ENCODE results near the gene COL26A1.
"Not testable (repeated sequence)": the region's sequence is repeated elsewhere in the genome, so short reads cannot be mapped to it uniquely, and the experiment has no call there.

Gene COL26A1

DNA sequence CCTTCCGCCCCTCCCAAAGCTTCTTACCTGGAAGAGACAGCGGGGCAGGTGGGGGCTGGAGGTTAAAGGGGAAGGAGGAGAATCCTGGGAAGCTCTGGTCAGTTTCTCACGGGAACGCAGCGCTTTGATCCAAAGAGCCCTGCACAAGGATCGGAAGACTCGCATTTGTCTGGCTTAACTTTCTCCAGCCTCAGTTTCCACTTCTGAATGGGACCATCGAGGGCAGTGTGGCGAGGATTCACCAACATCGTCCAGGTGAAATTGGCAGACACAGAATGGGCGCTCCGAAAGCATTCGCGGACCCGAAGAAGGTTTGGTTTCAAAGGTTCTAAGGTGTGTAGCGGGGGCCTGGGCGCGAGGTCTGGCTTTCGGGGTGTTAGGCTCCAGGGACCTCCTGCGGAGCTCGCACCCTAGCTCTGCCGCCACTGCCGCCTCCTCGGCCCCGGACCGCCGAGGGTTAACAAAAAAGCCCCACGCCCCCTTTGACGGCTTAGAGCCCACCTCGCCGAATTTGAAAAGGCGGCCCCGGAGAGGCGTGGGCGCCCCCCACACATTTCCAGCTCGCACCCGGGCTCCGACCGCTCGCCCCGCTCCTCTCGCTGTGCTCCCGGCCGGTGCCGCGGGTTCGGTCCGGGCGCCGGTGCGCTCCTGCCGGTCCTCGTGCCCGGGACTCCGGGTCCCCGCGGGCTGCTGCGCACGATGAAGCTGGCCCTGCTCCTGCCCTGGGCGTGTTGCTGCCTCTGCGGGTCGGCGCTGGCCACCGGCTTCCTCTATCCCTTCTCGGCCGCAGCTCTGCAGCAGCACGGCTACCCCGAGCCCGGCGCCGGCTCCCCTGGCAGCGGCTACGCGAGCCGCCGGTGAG is at the start of gene COL26A1:
TSS of gene COL26A1 (plus strand) at position 542 of the 862 bp plus-strand sequence. CDS start at position 700, 158 bp downstream.
- peak in 14 of 51 donors; percentile 3 to 26 (median 12) for DNase-seq

DNA sequence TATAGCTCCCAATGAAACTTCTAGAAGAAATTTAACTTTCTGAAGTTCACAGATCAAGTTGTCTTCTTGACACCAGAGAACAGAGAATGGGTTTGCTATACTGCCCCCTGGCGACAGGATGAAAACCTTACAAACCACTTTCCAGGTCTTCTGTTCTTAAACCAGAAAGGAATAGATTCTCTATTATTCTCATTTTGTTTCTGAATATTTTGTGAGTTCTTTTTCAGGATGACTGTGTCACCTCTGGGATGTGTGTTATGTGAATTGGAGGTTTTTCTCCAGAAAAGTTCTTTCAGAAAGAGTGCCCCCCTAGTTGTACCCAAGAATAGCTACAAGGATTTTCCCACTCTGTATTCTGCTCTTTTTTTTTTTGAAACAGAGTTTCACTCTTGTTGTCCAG is 47.3 kb upstream of the COL26A1 start:
- DNase-seq, result peak in 12 of 51 donors; percentile 1 to 33 (median 8)

DNA sequence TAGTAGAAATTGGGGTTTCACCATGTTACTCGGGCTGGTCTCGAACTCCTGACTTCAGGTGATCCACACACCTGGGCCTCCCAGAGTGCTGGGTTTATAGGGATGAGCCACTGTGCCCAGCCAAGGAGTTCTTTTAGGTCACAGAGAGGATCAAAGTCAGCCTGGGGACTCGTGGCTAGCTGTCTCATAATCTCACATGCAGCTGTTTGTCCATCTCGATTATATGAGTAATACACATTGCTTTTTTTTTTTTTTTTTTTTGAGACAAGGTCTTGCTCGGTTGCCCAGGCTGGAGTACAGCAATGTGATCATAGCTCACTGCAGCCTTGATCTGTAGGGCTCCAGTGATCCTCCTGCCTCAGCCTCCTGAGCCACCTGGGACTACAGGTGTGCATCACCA is 43.3 kb upstream of the COL26A1 start:
- DNase-seq, result no peak

DNA sequence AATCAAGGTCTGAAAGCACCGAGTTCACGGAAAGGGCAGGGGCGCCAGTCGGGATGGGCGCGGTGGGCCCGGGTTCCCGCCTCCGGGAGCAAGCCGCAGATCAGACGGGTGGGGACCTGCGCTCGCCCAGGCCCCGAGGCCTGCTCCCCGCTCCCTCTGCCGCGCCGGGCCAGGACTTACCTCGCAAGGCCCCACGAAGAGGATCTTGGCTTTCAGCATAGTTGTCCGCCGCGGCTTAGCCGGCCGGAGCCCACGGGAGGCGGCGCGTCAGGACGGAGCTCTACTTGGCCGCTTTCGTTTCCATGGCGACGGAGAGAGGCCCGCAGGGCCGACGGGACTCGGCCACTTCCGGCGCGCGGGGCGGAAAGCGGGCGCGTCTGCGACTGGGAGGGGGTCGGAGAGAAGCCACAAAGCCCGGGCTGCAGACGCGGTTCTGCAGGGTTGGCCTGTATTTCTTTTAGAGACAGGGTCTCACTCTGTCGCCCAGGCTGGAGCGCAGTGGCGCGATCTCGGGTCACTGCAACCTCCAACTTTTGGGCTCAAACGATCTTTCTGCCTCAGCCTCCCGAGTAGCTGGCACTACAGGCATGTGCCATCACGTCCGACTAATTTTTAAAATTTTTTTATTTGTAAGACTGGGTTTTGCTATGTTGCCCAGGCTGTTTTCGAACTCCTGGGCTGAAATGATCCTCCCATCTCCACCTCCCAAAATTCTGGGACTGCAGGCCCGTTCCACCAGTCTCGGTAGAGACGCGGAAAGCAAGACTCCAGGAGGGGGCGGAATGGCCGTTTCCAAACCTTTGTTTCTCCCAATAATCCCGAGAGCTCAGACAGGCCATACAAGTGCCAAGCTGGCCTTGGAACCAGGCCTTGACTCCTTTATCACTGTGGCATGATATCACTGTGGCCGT is 40.9 kb upstream of the COL26A1 start, which contains the start of gene IFT22:
TSS of gene IFT22 (minus strand) at position 322 of the 911 bp plus-strand sequence. CDS start at position 219, 103 bp downstream.
- DNase-seq, result peak; percentile 47 to 91 (median 78)

DNA sequence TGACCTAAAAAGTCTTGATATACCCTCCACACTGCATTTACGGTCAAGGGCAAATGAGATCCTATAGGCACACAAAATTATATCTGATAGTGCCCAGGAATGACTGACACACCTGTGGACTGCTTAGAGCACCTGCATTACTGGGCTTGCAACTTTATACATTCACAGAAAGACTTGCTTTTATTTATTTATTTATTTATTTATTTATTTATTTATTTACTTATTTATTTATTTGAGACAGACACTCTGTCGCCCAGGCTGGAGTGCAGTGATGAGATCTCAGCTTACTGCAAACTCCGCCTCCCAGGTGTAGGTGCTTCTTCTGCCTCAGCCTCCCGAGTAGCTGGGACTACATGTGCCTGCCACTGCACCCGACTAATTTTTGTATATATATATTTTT is 34.5 kb upstream of the COL26A1 start:
- no peak for DNase-seq

DNA sequence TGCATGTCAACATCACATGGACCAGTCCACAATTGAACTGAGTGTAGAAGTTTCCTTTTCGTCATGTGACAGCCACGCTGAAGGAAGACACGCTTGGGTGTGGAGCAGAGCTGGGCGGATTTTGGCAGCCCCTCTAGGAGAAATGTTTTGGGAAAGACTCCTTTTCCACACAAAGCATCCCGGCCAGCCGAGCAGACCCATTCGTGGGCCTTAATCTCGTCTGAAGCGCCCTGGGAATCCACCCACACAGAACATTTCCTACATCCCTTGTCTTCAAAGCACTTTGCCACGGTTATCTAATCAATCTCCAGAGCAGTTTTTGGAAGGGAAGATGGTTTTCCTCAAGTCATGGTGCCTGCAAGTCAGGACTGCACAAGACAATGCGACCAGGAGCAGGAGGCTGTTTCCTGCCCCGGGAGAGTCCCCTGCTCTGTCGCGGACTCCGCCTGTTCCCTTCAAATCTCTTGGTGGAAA is 32.6 kb upstream of the COL26A1 start:
- no peak for DNase-seq

DNA sequence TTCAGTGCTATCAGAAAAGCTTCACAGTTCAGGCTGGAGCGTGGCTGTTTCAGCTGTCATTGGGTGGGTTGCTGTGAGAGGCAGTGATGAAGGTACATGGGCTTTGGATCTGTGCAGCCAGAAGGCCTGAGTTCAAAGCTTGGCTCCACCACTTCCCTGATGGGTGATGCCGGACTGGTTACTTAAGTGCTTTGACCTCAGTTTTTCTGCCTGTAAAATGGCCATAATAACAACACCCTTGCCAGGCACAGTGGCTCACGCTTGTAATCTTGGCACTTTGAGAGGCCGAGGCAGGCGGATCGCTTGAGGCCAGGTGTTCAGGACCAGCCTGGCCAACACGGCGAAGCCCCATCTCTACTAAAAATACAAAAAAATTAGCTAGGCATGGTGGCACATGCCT is 30.6 kb upstream of the COL26A1 start:
- DNase-seq, result no peak

DNA sequence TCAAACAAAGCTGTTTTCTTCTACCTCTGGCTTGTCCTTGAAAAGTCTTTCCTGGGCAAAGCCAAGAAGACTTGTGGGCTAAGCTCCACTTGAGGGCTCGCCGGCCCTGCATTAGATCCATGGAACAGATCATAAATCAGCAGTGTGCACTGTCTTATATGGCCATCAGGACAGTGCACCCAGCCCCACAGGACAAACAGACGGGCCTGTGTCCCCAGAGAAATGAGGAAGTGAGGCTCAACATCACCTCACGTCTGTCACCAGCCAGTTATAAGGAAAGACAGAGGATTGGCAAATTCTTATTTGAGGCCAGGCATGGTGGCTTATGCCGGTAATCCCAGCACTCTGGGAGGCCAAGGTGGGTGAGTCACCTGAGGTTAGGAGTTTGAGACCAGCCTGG is 28.8 kb upstream of the COL26A1 start:
- DNase-seq, result no peak

DNA sequence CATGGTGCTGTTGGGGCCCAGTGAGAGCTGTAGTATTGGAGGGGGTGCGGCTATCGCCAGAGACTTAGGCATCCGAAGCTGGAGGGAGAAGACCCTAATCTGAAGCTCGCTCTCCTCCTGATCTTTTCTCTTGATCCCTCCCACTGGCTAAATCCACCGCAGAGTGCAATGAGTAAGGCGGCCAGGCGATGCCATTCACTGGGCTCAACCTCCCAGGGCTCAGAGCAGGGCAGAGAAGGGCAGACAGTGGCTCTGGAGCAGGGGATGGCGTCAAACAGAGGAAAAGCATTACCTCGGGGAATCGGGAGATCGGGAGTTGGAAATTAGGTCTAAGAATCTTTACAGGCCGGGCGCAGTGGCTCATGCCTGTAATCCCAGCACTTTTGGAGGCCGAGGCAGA is 22.3 kb upstream of the COL26A1 start:
- DNase-seq, result no peak

DNA sequence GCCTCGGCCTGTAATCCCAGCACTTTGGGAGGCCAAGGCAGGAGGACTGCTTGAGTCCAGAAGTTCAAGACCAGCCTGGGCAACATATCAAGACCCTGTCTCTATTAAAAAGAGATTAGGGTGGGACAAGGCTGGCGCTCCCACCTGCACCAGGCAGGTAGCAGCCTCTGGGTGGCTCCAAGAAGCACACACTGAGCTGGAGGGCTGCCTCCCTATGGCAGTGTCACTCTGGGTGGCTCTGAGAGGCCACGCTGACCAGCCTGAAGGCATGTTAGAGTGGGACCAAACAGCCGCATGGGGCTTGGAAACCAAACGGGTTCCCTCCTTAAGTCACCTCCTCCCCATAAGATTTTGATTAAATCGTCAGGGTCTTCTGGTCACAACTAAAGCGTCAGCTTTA is 19.8 kb upstream of the COL26A1 start:
- DNase-seq, result no peak

DNA sequence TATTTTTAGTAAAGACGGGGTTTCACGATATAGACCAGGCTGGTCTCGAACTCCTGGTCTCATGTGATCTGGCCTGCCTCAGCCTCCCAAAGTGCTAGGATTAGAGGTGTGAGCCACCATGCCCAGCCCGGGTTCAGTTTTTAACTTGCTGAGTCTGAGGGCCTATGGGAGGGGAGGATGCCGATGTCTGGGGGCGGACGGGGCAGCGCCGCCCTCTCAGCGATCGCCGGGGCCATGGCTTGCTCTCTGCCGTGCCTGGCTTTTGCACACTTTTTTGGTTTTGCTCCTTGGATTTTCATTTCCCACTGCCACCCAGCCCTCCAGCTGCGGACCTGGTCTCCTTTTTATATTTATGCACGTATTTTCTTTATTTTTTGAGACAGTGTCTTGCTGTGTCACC is 15.2 kb upstream of the COL26A1 start:
- DNase-seq, result no peak

DNA sequence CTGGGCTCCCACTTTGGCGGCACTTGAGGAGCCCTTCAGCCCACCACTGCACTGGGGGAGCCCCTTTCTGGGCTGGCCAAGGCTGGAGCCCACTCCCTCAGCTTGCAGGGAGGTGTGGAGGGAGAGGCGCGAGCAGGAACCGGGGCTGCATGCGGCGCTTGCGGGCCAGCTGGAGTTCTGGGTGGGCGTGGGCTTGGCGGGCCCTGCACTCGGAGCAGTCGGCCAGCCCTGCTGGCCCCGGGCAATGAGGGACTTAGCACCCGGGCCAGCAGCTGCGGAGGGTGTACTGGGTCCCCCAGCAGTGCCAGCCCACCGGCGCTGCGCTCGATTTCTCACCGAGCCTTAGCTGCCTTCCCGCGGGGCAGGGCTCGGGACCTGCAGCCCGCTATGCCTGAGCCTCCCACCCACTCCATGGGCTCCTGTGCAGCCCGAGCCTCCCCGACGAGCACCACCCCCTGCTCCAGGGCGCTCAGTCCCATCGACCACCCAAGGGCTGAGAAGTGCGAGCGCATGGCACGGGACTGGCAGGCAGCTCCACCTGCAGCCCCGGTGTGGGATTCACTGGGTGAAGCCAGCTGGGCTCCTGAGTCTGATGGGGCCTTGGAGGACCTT is 14.1 kb upstream of the COL26A1 start:
- not testable (repeated sequence) for DNase-seq

DNA sequence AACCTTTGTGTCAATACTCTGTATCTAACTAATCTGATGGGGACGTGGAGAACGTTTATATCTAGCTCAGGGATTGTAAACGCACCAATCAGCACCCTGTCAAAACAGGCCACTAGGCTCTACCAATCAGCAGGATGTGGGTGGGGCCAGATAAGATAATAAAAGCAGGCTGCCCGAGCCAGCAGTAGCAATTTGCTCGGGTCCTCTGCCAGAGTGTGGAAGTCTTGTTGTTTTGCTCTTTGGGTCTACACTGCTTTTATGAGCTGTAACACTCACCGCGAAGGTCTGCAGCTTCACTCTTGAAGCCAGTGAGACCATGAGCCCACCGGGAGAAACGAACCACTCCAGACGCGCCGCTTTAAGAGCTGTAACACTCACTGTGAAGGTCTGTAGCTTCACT is 13.4 kb upstream of the COL26A1 start:
- DNase-seq, result not testable (repeated sequence)

DNA sequence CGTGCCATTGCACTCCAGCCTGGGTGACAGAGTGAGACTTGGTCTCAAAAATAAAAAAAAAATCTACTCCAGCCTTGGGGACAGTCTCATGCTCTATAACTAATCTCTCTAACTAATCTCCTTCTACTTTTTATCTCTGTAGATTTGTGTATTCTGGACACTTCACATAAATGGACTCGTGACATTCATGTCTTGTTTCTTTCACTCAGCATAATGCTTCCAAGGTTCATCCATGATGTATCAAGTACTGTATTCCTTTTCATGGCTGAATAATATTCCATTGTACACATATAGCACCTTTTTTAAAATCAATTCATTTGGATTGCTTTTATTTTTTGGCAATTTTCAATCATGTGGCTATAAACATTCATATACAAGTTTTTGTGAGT is 9.8 kb upstream of the COL26A1 start:
- no peak for DNase-seq

DNA sequence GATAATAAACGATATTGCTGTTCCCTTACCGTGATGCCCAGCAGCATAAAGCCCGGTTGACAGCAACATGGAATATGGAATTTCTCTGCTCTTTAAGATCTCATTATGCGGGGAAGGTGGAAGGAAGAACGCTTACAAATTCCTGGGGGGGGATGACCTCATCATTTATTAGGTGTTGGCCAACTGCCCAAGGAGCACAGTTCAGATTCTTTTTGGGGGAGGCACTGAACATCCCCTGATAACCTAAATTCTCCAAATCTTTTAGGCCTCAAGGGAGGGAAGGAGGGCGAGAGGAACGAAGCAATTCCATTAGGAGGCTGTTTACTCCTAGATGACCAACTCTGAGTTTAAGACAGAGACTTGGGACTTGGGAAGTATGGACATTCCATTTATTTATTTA is 5.2 kb upstream of the COL26A1 start:
- DNase-seq, result no peak

DNA sequence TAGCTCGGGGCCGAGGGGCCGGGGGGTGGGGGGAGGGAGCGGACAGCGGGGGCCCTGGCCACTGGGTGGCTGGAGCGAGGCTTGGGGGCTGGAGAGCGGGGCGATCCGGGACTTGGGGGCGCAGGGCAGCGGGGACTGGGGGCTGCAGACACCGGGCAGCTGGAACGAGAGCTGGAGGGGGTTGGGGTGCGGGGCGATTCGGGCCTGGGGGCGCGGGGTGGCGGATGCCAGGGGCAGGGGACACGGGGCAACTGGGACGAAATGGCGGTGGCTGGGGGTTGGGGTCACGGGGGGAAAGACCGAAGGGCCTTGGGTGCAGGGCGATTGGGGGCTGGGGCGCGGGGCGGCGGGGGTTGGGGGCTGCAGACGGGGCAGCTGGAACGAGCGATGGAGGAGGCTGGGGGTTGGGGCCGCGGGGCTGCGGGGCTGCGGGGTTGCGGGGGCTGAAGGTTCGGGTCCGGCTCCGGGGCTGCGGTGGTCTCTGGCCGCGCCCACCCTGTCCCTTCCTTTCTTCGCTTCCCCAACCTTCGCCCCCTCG is 590 bp downstream of the COL26A1 start:
- peak in 2 of 51 donors; percentile 7 to 8 for DNase-seq

DNA sequence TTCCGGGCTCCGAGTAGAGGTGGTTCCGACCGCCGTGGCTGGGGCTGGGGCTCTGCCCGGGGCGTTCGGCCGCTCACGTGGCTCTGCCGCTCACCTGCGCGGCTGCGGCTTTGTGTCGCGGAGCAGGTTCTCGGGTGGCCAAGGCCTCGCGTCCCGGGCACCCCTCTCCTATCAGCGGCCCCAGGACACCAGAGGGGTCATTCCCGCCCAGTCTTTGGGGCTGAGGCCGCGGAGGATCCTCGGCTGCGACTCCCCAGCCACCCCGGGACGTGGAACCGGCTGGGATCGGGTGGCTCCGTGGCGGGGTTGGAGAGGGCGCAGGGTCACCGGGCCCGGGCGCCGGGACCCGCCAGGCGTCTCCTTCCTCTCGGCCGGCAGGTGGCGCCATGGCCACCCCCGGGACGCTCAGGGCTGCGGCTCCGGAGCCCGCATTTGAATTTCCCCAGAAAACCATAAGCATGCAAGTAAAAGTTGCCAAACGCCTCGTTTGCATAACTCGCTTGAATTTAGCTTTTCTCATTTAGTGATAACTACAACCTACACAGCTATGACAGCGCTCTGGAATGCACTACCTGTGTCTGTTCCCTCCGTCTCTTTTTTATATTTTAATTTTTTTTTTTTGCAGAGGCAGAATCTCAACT is 1.2 kb downstream of the COL26A1 start:
- DNase-seq, result peak in 43 of 51 donors; percentile 5 to 71 (median 29)

DNA sequence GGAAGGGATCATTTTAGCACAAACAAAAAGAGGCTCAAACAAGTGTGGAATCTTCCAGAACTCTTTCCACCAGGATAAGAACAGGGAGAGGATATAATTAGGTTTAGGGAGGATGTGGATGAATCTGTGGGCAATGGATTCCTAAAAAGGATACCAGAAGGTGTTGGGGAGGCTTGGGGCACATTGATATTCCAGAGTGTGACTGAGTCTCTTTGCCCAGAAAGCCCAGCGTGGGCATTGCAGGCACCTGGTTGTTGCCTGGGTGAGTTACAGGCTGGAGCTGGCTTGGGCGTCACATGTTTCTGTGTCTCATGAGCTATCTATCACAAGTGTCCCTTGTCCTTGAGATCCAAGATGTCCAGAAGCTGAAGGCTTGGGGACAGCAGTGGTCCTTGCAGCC is 3.3 kb downstream of the COL26A1 start:
- DNase-seq, result peak in 1 of 51 donors; percentile 18

DNA sequence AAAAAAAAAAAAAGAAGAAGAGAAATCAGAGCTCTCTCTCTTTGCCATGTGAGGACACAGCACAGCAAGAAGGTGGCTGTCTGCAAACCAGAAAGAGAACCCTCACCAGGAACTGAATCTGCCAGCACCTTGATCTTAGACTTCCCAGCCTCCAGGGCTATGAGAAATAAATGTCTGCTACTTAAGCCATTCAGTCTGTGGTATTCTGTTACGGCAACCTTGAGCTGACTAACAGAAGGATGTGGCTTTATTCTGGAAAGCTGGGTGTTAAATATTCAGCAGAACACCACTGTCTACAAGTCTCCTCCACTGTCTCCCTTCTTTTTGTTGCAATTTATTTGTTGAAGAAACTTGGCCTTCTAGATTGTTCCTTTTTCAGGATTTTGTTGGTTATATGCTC is 5.0 kb downstream of the COL26A1 start:
- DNase-seq, result no peak

DNA sequence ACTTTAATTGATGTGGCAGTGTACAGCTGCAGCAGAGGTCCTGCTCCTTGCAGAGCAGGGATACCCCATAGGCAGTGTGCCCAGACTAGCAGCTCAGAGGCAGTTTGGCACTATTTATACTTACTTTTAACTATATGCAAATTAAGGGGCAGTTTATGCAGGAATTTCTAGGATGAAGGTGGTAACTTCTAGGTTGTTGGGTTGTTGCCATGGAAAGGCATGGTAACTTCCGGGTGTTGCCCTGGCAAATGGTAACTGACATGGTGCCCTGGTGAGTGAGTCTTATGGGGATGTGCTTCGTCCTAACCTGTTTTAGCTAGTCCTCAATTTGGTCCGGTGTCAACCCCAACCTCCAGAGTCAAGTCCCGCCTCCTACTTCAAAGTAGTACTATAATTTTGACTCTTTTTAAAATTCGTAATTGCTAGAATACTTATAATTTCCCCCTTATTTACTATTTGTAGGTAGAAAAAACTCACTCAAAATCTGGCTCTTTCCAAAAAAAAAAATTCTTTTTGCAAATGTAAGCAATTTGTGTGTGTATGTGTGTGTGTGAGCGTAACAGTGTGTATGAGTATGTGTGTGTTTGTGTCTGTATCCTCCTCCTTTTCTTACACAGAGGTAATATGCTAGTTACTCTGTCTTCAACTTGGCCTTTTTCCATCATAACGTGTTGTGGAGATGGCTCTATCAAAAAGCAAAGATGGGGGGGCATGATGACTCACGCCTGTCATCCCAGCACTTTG is 5.9 kb downstream of the COL26A1 start:
- DNase-seq, result no peak

Data from hypothalamus (tissue), 51 donors.